SU-DHL-6 (cell line): ENCODE data around the gene CDH23.

Source experiments
- H2AFZ ChIP-seq: fragments of 200-600 bp; sonication (generic); 2 replicates; pipeline ENCODE4 v1.6.1; 2014; ENCODE audit warnings: low read depth, mild to moderate bottlenecking, moderate library complexity, mixed read lengths, antibody characterized with exemption, low read length; ENCODE audit not compliant: severe bottlenecking
- H3F3A ChIP-seq: fragments of 200-600 bp; shearing (Covaris generic); 2 replicates; pipeline ENCODE4 v1.6.0; 2016; ENCODE audit warnings: antibody characterized with exemption, mild to moderate bottlenecking; ENCODE audit not compliant: insufficient read depth
- H3K27ac ChIP-seq: fragments of 200-600 bp; sonication (generic); 2 replicates; pipeline ENCODE4 v1.5.1; 2016; ENCODE audit warnings: low read depth, mild to moderate bottlenecking, low read length, moderate library complexity, mixed read lengths
- H3K27me3 ChIP-seq: fragments of 200-600 bp; sonication (generic), shearing (Covaris generic); 2 replicates; pipeline ENCODE4 v1.6.0; 2014; ENCODE audit warnings: mild to moderate bottlenecking, low read length
- H3K36me3 ChIP-seq: fragments of 200-600 bp; sonication (generic); 2 replicates; pipeline ENCODE4 v1.6.1; 2014; ENCODE audit warnings: mild to moderate bottlenecking, low read length, mixed read lengths
- H3K4me2 ChIP-seq: fragments of 300-600, 200-600 bp; shearing (Covaris generic), sonication (generic); 2 replicates; pipeline ENCODE4 v1.6.0; 2014; ENCODE audit warnings: low read length, low read depth, mild to moderate bottlenecking; ENCODE audit not compliant: poor library complexity, severe bottlenecking
- H3K4me3 ChIP-seq: fragments of 200-600 bp; sonication (generic); 2 replicates; pipeline ENCODE4 v1.5.1; 2014; ENCODE audit warnings: antibody characterized with exemption, low read length, mild to moderate bottlenecking, mixed read lengths; ENCODE audit not compliant: insufficient read depth, poor library complexity, severe bottlenecking
- H3K79me2 ChIP-seq: fragments of 200-600 bp; sonication (generic); 2 replicates; pipeline ENCODE4 v1.6.1; 2014; ENCODE audit warnings: mild to moderate bottlenecking, low read length, moderate library complexity; ENCODE audit not compliant: insufficient read depth
- H3K9ac ChIP-seq: fragments of 200-600 bp; sonication (generic); 2 replicates; pipeline ENCODE4 v1.7.0; 2014; ENCODE audit warnings: mild to moderate bottlenecking, low read length
- H3K9me2 ChIP-seq: fragments of 200-600 bp; sonication (generic); replicated peaks from 2 replicates; pipeline ENCODE4 v1.6.1; 2014; ENCODE audit warnings: low read length; ENCODE audit not compliant: insufficient read depth
- H3K9me3 ChIP-seq: fragments of 200-600 bp; sonication (generic); 2 replicates; pipeline ENCODE4 v1.6.1; 2014; ENCODE audit warnings: low read length, mixed read lengths; ENCODE audit not compliant: insufficient read depth
- H4K20me1 ChIP-seq: fragments of 200-600 bp; sonication (generic); 2 replicates; pipeline ENCODE4 v1.6.1; 2014; ENCODE audit warnings: low read depth, mild to moderate bottlenecking, antibody characterized with exemption, low read length, moderate library complexity, mixed read lengths
- EZH2phosphoT487 ChIP-seq: fragments of 200-600 bp; sonication (generic), shearing (Covaris generic); conservative IDR thresholded peaks from 2 replicates; pipeline ENCODE4 v1.6.1; 2018; ENCODE audit warnings: mild to moderate bottlenecking, antibody characterized with exemption, low read length, moderate library complexity, mixed read lengths
- TF ChIP-seq, protein P1 (sequence below): fragments of 200-600 bp; sonication (generic); IDR thresholded peaks from one replicate; pipeline ENCODE4 v1.5.1; 2017; ENCODE audit warnings: antibody characterized with exemption, mild to moderate bottlenecking, low read length, moderate library complexity; ENCODE audit not compliant: insufficient read depth, poor library complexity, severe bottlenecking

The CDH23 gene

DNA sequence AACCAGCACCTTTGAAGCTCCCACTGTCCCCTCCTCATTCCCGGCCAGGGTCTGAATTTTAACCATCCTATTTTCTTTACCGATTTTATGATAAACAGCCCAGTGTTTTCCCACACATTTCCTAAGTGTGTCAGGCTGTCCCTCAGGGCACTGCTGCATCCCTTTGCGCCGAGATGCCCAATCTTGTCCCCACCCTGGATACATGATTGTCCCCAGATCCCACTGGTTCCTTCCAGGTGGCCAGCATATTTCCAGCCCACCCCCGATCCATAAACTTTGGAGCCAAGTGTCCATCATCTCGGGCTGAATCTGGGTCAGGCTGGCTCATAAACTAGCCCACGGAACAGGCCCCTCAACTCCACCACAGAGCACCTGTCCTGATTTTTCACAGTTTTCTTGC lies 137.2 kb downstream of the CDH23 start:
- Histone ChIP-seq H3K4me2 (no peak overlapping the region), H2AFZ (no peak overlapping the region), H3K27me3 (no peaks in the 10 kb centered on the region), H3F3A (no peaks in the 10 kb centered on the region), H3K9me3 (no peaks in the 10 kb centered on the region), H3K79me2 (no peaks in the 10 kb centered on the region), H3K9me2 (no peaks in the 10 kb centered on the region), H3K27ac (no peak overlapping the region), H3K36me3 (no peaks in the 10 kb centered on the region), H4K20me1 (no peaks in the 10 kb centered on the region), H3K4me3 (no peak overlapping the region), H3K9ac (no peak overlapping the region)
- TF ChIP-seq, protein P1, sequence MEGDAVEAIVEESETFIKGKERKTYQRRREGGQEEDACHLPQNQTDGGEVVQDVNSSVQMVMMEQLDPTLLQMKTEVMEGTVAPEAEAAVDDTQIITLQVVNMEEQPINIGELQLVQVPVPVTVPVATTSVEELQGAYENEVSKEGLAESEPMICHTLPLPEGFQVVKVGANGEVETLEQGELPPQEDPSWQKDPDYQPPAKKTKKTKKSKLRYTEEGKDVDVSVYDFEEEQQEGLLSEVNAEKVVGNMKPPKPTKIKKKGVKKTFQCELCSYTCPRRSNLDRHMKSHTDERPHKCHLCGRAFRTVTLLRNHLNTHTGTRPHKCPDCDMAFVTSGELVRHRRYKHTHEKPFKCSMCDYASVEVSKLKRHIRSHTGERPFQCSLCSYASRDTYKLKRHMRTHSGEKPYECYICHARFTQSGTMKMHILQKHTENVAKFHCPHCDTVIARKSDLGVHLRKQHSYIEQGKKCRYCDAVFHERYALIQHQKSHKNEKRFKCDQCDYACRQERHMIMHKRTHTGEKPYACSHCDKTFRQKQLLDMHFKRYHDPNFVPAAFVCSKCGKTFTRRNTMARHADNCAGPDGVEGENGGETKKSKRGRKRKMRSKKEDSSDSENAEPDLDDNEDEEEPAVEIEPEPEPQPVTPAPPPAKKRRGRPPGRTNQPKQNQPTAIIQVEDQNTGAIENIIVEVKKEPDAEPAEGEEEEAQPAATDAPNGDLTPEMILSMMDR: no peak
- no peak for TF ChIP-seq EZH2phosphoT487

DNA sequence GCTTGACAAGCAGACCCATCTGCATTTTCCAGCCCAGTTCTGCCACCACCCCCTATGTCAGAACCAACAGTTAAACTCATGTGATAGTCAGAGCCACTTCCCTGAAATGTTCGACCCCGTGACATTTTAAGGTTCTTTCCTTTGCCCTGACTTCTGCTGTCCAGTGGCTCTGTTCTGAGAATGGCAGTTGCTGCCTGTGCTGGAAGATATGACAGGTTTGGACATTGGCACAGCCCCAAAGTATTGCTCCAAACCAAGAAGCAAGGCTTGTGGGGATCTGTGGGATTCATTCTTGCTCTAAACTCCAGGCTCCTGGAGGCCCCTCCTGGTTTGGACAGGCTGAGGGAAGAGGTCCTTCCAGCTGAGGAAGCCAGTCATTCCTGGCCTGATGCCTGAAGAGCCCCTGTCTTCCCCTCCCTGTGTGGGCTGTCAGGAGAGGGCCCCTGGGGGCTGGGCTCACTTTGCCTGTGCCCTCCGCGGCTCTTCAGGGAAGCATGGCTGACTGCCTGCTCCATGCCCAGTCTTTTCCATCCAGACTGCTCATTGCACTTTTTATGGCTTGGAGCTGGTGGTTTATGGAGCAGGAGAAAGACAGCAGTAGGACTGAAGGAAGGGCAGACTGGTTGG lies 138.0 kb downstream of the CDH23 start:
- Histone ChIP-seq H3K4me3 (no peak overlapping the region), H4K20me1 (no peaks in the 10 kb centered on the region), H3K9me2 (no peaks in the 10 kb centered on the region), H3K27ac (no peak overlapping the region), H3F3A (no peaks in the 10 kb centered on the region), H3K9ac (no peak overlapping the region), H3K36me3 (no peaks in the 10 kb centered on the region), H3K4me2 (no peak overlapping the region), H2AFZ (no peak overlapping the region), H3K27me3 (no peaks in the 10 kb centered on the region), H3K79me2 (no peaks in the 10 kb centered on the region), H3K9me3 (no peaks in the 10 kb centered on the region)
- TF ChIP-seq, protein P1: no peak
- TF ChIP-seq EZH2phosphoT487: no peak

DNA sequence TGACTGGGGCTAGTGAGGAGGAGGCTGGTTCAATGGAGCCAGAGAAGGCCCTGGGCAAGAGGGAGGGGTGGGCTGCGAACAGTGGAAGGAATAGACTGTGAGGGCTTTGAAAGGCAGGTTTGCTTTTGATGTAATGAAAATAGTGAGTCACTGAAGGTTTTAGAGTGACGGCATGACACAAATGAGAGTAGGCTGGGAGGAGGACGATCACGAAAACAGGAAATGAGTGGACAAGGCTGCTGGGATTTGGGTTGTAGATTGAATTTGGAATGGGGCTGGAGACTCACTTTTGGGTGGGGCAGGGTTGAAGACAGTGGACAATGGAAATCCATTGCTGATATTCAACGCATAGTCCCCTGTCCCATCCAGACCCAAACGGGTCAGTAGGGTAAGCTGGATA lies 139.6 kb downstream of the CDH23 start:
- H2AFZ ChIP-seq: no peak overlapping the region
- H3K27ac ChIP-seq: no peak overlapping the region
- no peak overlapping the region for H3K9ac ChIP-seq
- H3K27me3 ChIP-seq: no peaks in the 10 kb centered on the region
- no peaks in the 10 kb centered on the region for H3K36me3 ChIP-seq
- H3K4me3 ChIP-seq: no peak overlapping the region
- H3K9me2 ChIP-seq: no peaks in the 10 kb centered on the region
- TF ChIP-seq, protein P1: no peak
- no peak for TF ChIP-seq EZH2phosphoT487
- no peaks in the 10 kb centered on the region for H4K20me1 ChIP-seq
- no peaks in the 10 kb centered on the region for H3K9me3 ChIP-seq
- H3K79me2 ChIP-seq: no peaks in the 10 kb centered on the region
- no peaks in the 10 kb centered on the region for H3F3A ChIP-seq
- H3K4me2 ChIP-seq: no peak overlapping the region
